HG02798 (cell line): Measurements from ENCODE around the gene CAMK2A.

ENCODE experiments used
- ATAC-seq: cut with Tn5 transposase; IDR thresholded peaks from one replicate; pipeline ENCODE4 v1.9.1; 2021; ENCODE audit warnings: mild to moderate bottlenecking; ENCODE audit not compliant: unreplicated experiment, poor library complexity

The CAMK2A gene

DNA sequence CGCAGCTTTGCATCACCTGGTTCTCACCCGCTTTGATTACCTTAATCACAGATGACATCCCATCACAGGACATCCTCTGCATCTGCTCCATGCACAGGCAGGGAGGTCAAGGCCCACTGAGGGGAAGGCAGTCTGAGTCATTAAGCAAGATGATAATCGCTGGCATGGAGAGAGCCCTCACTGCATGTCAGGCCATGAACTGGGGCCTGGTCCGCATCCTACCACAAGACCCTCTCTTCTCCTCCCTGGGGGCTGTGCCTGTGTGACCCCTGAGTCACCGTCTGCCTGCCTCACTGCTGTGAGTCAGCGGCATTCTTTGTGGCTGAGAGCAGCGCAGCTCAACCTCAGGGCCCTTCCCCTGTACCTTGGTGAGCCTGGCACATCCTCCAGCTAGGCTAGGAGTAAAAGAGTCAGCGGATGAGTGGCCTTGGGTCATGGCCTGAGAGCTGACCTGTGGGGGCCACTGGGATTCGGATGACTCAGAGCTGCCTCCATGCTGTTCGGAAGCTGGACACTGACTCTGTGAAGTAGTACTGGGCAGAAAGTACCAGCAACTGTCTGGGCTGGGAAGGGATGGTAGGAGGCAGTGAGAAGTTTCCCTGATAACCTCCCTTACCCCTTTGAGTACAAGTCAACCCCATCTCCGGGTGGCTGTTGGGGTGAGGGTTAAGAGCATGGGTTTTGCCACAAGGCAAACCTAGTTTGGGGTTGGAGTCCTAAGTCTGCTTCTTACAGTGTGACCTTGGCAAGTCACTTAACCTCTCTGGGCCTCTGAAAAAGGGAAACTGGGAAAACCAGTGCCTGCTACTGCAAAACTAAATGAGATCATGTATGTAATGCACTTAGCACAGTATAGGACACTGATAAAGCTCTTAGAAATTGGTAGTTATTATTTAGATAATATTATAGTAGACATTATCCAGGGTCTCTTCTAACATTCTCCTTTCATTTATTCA is 27.8 kb upstream of the CAMK2A start:
- ATAC-seq, result no peak

DNA sequence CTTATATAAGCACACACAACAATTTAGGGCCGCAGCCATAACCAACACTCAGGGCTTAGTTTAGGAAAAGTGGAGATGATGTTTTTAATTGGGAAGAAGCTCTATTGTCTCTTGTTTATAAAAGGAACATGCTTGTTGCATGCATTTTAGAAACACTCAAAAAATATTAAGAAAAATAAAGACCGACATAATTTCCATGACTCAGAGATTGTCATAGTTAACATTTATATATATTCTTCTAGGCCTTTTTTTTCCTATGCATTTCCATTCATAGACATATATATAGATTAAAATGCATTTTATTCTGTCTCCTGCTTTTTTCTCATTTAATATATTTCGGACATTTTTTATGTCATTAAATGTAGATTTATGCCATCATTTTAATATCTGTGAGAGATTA is 26.7 kb upstream of the CAMK2A start:
- ATAC-seq, result no peak

DNA sequence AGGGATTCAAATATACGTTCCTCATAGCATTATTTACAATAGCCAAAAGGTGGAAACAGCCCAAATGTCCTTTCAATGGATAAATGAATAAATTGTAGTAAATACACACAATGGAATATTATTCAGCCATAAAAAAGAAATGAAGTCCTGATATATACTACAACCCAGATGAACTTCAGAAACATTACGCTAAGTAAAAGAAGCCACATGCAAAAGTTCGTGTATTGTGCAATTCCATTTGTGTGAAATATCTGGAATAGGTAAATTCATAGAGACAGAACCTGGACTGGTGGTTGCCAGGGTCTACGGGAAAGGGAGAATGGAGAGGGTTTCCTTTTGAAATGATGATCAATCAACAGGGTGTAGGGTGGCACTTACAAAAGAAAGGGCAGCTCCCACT is 25.7 kb upstream of the CAMK2A start:
- ATAC-seq, result no peak

DNA sequence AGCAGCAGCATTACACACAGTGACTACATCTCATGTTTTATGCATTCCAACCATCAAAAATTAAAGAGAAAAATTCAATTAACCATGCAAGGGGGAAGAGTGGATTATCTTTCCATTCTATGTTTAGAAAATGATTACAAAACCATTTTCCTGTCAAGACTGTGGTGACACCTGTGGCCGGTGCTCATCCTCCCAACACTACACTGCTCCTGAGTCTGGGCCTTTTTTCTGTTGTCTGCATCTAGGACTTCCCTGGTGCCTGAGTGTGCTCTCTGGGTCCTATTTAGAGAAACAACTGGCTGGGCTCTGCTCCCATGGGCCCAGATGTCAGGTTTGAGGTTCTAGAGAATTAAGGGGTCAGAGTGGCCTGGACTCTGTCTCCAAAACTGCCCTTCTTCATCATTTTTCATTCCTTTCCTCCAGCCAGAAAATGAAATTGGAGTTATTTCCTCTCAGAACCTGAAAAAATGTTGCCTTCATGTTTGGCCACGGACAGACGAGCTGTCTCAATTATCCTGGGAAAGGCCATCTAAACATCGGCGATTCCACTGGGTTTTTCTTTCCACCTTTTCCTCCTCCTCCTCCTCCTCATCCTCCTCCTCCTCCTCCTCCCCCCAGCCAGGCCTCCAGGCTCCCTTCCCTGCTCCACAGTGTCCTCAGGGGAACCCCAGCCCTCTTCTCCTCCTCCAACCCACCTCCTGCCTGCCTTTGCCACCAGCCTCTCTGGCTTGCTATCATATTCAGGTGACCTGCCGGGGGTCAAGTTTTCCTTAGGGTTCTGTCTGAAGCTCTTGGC is 24.5 kb upstream of the CAMK2A start:
- ATAC-seq, result no peak

DNA sequence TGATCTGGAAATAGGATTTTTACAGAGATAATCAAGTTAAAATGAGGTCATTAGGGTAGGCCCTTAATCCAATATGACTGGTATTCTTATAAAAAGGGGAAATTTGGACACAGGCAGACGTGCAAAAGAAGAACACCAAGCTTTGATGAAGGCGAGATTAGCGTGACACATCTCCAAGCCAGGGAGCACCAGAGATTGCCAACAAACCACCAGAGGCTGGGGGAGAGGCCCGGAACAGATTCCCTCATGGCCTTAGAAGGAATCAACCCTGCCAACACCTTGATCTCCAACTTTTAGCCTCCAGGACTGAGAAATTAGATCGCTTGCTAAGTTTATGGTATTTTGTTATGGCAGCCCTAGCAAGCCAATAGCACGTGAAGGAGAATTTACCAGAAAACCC is 23.9 kb upstream of the CAMK2A start:
- no peak for ATAC-seq

DNA sequence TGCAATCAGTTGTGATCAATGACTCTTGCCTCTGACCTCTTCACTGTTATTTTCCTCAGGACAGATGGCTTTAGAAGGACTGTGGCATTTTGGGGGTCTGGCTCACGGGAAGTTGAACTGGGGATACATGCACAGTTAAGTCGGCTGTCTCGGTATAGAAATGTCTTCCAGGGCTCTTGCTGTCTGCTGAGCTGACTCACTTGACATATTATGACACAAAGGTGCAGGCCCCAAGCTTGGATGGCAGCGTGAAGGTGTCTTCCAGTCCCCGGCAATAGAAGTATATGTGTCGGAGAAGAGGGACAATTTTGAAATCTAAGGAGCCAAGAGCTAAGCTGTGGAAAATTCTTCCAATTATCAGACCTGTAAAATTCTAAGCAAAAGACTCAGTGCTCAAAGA is 22.9 kb upstream of the CAMK2A start:
- ATAC-seq, result no peak

DNA sequence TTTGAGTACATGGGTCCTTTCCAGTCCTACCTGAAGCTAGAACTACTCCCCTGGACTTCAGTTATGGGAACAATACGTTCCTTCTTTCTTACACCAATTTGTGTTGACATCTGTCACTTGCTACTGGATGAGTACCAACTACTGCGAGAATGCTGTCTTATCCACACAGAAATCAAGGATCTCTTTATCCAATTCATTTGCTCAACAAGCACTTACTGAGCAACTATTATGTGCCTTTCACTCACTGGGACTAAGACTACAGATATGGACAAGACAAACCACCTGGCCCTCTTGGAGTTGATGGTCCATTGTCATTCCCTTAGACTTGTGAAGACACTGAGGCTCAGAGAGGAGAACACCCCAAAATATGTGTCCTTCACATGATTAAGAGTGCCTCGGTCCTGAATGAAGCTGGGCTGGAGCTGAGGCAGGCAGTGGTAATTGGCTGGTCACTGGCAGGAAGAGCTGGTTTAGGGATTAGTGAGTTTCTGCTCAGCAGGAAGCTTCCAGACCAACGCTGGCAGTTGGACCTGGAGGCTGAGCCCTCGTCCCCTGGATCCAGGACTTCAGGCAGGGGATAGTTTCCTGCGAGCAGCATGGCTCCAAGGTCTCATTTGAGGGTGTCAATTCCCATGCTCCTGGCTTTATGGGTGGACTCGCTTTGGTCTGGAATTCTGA is 21.6 kb upstream of the CAMK2A start:
- ATAC-seq, result no peak

DNA sequence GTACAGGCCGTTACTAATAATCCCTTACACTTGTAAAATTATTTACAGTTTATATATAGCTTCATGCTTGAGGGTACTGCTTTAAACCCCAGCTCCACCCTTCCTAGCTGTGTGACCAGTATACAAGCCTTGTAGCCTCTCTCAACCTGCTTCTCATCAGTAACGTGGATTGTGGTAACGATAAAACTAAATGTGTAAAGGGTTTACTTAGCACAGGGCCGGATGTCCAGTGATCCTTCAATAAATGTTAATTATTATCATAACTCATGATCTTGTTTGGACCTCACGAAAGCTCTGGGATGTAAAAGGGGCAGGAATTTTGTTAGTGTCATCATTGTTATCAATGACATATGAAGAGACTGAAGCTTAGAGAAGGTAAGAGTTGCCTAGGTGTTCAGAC is 20.7 kb upstream of the CAMK2A start:
- no peak for ATAC-seq

DNA sequence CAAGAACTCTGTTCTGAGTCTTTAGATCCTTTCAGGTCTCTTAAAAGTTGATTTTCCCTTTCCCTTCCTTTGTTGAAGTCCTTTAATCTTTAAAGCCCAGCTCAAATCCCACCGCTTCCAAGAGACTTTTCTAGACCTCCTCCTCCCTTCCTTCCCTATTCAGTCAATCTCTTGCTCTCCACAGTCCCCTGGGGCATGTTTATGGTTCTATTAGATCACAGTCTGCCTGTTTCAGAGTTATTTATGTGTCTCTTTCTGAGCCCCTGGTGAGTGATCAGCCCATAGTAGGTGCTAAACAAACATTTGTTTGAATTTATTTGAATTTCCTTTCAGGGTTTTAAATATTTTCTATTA is 20.3 kb upstream of the CAMK2A start:
- no peak for ATAC-seq

DNA sequence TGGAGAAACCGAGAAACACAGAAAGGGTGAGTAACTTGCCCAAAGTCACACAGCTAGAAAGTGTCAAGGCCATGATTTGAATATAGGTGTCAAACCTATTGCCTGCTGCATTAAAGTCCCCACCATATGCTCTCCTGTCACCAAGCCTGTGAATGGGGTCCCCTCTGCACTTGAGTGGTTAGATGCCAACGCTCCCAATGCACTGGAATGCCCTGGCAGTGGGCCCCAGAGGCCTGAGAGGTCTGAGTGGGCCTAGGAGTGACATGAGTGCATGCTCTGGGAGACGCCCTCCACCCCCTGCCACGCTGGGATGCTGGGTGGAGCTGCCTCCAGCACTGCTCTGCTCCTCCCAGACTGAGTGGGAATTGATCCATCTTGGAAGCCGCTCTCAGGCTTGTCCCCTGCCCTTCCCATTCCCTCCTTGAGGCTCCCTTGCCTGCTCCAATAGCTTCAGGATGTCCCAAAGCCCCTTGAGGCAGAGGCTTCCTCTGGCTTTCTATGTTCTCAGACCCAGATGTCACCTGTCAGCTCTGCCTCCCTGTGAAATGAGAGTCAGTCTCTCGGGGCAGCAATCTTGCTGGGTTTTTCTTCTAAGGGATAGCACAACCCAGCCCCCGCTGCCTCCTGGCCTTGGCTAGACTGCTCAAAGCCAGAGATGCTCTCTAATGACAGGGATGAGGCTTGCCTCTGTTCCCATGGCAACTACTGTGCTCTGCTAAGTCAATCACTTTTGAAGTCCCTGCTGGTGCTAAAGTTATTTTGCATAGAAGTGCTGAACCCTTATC is 19.7 kb upstream of the CAMK2A start:
- no peak for ATAC-seq

DNA sequence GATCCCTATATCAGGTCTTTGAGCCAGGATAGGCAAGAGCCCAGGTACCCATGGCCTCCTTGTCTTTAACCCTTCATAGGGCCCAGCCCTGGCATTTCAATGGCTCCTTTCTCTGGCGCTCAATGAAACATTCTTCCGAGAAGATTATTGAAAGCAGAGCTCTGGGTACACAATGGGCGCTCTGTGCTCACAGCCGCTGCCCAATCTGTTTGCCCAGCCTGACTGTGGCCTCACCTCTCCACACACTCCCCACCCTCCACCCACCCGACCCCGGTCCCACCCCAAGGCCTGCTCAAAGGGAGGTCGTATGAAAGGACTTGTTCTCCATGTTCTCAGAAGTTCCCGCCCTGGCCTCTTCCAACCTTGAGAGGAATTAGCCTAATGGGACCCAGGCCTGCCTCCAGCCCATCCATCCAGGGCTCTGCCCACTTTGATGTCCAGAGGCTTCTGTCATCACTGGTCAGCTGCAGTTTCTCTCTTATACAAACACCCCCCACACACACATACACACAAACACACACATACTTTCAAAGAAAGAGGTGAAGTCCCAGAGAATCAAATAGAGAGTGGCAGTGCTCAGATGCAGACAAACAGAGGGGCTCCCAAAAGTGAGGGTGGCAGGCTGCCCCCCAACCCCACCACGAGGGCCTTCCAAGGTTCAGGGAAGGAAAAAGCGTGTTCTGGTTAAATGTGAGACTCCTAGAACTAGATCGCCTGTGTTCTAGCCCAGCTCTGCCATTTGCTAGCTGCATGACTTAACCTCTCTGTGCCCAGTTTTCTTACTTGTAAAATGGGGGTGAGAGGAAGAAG is 18.2 kb upstream of the CAMK2A start:
- ATAC-seq, result no peak

DNA sequence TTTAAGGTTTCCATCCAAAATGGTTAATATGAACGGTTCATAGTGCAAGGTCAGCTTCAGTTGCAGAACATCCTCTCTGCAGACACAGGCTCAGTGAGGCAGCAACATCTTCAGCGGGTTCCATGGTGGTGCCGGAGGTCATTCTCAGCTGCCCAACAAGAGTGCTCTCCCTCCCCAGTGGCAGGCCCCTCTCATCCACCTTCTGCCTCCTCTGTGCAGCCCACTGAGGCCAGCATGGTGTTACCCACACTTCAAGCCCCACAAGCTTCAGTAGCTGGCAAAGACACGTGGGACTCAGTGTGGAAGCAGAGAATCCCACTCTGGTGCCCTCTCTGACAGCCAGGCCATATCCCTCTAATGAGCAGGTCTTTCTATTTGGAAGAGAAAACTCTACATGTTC is 17.2 kb upstream of the CAMK2A start:
- no peak for ATAC-seq

DNA sequence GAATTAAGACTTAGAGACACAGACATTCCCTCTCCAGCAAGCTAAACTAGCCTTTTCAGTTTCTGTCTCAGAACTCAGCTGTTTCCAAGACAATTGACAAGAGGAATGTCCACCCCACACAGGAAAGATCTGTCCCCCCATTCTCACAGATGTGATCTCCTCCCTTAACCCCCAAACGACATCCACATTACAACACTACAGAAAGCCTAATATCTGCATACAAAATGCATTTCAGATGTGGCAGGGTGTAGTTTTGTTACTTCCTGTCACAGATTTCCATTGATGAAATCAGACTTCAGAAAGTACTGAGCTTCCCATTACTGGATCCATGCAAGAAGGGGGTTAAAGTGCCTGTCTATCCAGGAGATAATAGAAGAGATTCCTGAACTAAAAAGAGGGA is 16.0 kb upstream of the CAMK2A start:
- no peak for ATAC-seq

DNA sequence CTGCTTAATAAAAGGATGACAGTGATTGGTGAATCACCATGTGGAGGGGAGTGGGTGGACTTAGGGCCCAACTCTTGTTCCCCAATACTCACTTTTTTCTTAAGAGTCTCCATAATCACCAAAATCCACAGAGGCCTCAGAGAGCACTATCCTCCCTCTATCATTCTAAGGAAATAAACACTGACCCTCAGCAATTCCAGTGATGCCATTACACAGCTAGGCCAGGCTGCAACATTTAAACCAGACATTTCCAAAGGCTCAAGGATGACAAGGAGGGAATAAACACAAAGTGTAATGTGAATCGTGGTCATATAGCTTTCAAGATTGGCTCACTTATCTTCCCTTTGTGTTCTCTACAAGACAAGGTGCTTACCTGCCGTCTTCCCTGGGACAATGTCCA is 15.5 kb upstream of the CAMK2A start:
- no peak for ATAC-seq

DNA sequence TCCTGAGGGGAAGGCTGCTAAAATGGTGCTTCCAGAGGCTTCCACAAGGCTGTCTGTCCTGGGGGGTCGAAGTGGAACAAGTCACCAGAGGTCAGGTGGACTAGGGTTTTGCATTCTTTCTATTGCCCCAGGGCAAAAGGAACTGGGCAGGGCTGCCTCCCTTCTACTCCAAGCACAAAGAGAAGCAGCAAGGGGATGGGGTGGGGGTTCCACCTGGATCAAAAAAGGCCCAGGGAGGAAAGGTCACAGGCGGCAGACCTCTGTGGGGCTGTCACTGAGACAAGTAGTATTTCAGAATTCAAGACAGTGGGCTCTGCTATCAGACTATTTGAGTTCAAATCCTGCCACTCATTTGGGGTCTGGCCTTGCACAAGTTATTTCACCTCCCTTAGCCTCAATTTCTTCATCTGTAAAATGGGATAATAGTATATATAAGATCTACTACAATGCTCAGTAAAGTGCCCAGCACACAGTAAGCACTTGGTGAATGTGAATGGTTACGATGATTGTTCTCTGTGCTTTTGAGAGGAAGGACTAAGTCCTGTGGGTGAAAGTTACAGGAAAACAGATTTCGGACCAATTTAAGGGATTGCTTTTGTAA is 15.0 kb upstream of the CAMK2A start:
- ATAC-seq, result no peak

DNA sequence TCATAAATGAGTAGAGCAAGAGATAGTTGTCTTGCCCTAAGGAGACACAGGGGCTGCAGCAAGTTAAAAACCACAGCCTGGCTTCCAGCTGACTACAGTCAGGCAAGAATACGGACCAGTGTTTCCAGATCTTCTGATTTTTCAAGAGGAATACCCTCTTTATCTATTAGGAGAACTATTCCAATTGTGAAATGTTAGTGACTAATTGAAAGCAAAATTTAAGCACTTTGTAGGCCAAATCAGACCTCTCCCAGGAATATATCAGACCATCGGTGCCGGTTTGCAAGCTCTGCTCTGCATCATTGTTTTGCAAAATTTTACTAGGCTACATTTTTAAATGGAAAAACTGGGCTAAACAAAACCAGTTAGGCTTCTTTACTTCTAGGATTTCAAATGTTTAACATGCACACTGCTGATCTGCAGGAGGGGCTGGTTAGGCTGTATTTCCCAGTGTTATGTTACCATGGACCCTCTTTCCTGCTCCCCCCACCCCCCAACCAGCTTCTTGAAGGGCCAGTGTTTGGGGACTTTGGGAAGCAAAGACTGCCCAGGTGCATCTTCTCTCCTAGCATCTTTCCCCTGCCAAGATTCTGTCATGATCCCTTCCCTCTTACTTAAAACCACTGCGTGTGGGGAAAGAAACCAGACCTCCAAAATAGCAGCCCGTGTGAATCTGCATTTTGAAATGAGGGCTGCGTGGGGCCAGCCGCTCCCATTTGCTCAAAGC is 14.2 kb upstream of the CAMK2A start:
- ATAC-seq, result no peak

DNA sequence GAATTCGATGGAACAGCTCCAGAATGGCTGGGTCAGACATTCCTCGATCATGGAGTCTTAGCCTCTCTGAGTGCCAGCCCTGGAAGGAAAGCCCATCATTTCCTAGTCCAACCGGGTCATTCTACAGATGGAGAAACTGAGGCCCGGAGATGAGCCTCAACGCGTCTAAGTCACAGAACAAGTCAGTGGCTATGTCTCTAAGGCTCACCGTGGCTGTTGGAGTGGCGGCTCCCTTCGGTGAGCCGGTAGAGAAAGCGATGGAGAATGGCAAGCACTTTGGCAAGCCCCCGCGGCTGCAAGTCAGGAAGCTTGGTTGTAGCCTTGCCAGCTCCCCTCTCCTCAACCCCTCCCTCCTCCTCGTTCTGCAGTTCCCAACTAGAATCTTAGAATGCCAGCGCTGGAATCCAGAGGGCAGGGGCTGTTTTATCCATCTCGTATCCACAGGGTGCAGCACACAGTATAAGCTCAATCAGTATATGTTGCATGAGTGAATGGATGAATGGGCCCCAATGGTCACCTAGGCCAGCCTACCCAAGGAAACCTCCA is 13.6 kb upstream of the CAMK2A start:
- ATAC-seq, result no peak
